Tibial nerve (tissue), 4 donors: ENCODE data around the gene HRH2. TPM values are rescaled to one million over a fixed set of nuclear protein-coding genes. Genes with fewer than 3 reads are reported as not detected.
A peak's percentile ranks its signal among the peaks of the same experiment; 100 is the strongest.

Experiments
- DNase-seq, 2 donors: peaks; one replicate each; pipeline ENCODE4 v3.0.0-alpha.2; 2019; ENCODE audit warnings: low spot score in 2 of 2
- H3K27ac ChIP-seq, 4 donors: fragments of 200-600 bp; sonication (generic) in 3 of 4; one replicate each; pipeline ENCODE4 v1.5.1; 2017 to 2019; ENCODE audit warnings: mild to moderate bottlenecking in 1 of 4
- H3K27me3 ChIP-seq, 2 donors: fragments of 200-600 bp; sonication (generic) in 1 of 2; one replicate each; pipeline versions ENCODE4 v1.5.1 to v1.6.0; 2017 to 2019
- H3K36me3 ChIP-seq, 3 donors: fragments of 200-600 bp; sonication (generic); one replicate each; pipeline ENCODE4 v1.5.1; 2018 to 2019
- H3K4me1 ChIP-seq, 4 donors: fragments of 200-600 bp; sonication (generic) in 3 of 4; one replicate each; pipeline ENCODE4 v1.5.1; 2017 to 2019
- H3K4me3 ChIP-seq, 4 donors: fragments of 200-600 bp; sonication (generic) in 3 of 4; one replicate each; pipeline ENCODE4 v1.5.1; 2017 to 2019; ENCODE audit warnings: mild to moderate bottlenecking in 1 of 4, moderate library complexity in 1 of 4
- H3K9me3 ChIP-seq, 4 donors: fragments of 200-600 bp; sonication (generic) in 3 of 4; one replicate each; pipeline ENCODE4 v1.5.1; 2017 to 2019
- EP300 ChIP-seq, 2 donors: sonication (generic); formaldehyde crosslinking; IDR thresholded peaks; one replicate each; pipeline ENCODE4 v1.6.1; 2017; ENCODE audit warnings: antibody characterized with exemption in 2 of 2, mild to moderate bottlenecking in 1 of 2
- POLR2A ChIP-seq, 2 donors: fragments of 450-650 bp; IDR thresholded peaks; one replicate each; pipeline ENCODE4 v1.6.1; 2017; ENCODE audit warnings: antibody characterized with exemption in 2 of 2, mild to moderate bottlenecking in 2 of 2, moderate library complexity in 2 of 2
- WGBS, 2 donors: methylation state at CpG; one replicate each; pipeline ENCODE4 v1.1.5; 2018; 5-methylcytosine and 5-hydroxymethylcytosine counted together
- total RNA-seq, 4 donors: library from RNA; depleted of rRNA; stranded (reverse); fragments of >200 nt; gene quantifications; one replicate each; pipeline ENCODE4 v1.1.0, GENCODE V29; 2016
- TF ChIP-seq, protein P1 (sequence below), 5 experiments: fragments of 200-600 bp in 3 of 5; fragments of 450-650 bp in 2 of 5; sonication (generic) in 3 of 5; IDR thresholded peaks; one replicate each; pipeline ENCODE4 v1.5.1; 2016 to 2019; ENCODE audit warnings: antibody characterized with exemption in 5 of 5, mild to moderate bottlenecking in 3 of 5, moderate library complexity in 2 of 5

HRH2 gene
- total RNA-seq, 4 donors from 2014 or later: 0.84 to 9.3 (median 3.4) TPM

DNA sequence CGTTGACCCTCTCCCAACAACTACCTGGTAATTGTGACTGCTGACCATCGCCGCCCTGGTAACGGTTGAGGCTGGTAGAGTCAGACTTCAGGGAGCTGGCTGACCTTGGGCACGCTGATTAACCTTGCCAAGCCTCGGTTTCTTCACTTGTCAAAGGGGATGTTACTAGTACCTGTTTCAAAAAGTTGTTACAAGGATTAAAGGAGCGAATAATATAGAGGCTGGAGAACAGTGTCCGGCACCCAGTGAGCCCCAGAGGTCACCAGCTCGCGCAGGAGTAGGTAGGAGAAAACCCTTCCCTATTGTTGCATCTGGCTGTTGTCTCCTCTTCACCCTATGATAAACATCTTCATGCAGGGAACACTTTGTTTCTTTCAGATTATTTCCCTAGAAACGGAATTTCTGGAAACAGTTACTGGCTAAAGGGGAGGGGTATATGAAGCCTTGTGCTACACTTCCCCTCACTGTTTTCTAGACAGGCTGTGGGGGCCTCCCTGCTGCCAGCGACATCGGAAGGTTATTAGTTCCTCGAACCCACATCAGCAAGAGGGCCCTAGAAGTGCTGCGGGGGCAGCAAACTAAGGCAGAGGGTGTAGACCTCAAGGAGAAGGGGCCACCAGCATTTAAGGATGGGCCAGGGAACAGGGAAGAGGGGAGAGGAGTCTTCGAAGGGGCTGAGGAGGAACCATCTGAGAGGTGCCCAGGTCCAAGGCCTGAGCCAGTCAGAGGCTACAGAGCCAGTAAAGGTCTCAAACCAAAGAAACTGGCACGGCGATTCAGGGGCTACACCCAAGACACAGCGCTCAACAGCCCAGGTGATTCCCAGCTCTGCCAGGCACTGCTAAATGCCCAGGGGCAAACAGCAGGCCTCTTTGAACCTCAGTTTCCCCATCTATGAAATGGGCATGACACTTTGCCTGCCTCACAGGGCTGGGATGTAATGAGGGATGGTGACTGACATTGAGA is 37.6 kb downstream of the HRH2 start:
- H3K27ac ChIP-seq: peak overlapping the region in 2 of 4 donors; percentile 9 to 46

DNA sequence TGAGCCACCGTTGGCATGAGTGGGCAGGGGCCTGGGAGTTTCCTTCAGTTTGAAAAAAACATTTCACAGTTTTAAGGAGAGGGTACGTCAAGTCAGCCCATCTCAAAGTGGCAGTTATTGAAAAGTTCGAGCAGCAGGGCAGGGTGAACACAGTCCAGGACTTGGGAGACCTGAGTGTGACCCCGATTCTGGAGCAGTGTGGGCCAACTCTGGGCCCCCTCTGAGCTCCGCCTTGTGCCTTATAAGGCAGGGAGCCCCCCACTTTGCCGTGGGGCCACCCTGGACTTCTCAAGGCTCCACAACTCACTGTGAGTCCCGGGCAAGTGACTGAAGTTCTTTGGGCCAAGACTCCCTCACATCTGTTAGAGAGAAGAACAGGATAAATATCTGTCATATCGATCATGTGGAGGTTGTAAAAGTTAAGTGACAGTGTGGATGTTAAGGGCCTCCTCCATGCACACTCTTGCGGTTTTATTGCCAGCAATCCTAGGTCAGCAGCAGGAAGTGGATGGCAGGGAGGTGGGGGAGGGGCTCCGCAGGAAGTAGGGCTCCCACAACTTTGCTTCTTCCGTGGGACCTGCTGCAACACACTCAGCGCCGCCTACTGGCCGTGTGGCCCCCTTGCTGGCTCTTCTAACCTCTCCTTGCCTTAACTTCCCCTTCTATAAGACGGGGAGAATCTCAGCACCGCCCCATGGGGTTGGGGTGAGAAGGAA is 38.4 kb downstream of the HRH2 start:
- DNase-seq: peak; percentile 39 to 49
- Histone ChIP-seq H3K27ac (peak overlapping the region in 2 of 4 donors; percentile 19 to 46), H3K4me1 (peaks cover 0 to 6% (median 2%) of the 10 kb centered on the region in 4 donors), H3K27me3 (no peaks in the 10 kb centered on the region), H3K9me3 (peaks cover 0 to 2% (median 0%) of the 10 kb centered on the region in 4 donors), H3K4me3 (no peak overlapping the region), H3K36me3 (no peaks in the 10 kb centered on the region)
- WGBS, 2 donors: 38 to 45% methylated on average over 16 of the region's 16 CpGs
- TF ChIP-seq EP300 (IDR thresholded peaks at IDR 0.05): peak; percentile 23 to 34
- no peak for TF ChIP-seq POLR2A (IDR thresholded peaks at IDR 0.05)
- TF ChIP-seq, protein P1, sequence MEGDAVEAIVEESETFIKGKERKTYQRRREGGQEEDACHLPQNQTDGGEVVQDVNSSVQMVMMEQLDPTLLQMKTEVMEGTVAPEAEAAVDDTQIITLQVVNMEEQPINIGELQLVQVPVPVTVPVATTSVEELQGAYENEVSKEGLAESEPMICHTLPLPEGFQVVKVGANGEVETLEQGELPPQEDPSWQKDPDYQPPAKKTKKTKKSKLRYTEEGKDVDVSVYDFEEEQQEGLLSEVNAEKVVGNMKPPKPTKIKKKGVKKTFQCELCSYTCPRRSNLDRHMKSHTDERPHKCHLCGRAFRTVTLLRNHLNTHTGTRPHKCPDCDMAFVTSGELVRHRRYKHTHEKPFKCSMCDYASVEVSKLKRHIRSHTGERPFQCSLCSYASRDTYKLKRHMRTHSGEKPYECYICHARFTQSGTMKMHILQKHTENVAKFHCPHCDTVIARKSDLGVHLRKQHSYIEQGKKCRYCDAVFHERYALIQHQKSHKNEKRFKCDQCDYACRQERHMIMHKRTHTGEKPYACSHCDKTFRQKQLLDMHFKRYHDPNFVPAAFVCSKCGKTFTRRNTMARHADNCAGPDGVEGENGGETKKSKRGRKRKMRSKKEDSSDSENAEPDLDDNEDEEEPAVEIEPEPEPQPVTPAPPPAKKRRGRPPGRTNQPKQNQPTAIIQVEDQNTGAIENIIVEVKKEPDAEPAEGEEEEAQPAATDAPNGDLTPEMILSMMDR (IDR thresholded peaks at IDR 0.05): peak; percentile 32 to 61 (median 49)

More for the DNA sequence above, 37.6 kb downstream of the HRH2 start:
- H3K36me3 ChIP-seq: no peaks in the 10 kb centered on the region
- TF ChIP-seq POLR2A (IDR thresholded peaks at IDR 0.05) (no peak), EP300 (IDR thresholded peaks at IDR 0.05) (peak in 1 of 2 donors; percentile 9)
- no peak overlapping the region for H3K4me3 ChIP-seq
- no peaks in the 10 kb centered on the region for H3K27me3 ChIP-seq
- H3K4me1 ChIP-seq: peaks cover 0 to 6% (median 2%) of the 10 kb centered on the region in 4 donors
- no peaks in the 10 kb centered on the region for H3K9me3 ChIP-seq
- DNase-seq: no peak
- WGBS, 2 donors: 75 to 83% methylated on average over 19 of the region's 19 CpGs

DNA sequence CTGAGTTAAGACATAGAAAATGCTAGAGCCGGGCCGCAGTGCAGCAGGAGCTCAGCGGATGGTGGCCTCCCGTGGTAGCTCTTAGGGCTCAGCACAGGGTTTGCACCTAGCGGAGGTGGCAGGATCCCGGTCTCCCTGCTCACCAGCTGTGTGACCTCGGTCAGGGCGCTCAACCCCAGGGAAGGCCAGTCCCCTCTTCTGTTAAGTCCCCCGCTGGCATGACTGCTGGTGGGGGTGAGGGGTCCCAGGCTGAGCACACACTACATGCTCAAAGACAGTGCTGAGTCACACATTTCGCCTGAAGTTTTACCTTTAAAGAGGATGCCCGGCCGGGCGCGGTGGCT is 39.0 kb downstream of the HRH2 start:
- H3K27me3 ChIP-seq: no peaks in the 10 kb centered on the region
- WGBS, 2 donors: 83 to 86% methylated on average over 14 of the region's 14 CpGs
- no peak for DNase-seq
- peaks cover 0 to 7% (median 0%) of the 10 kb centered on the region in 4 donors for H3K9me3 ChIP-seq
- H3K27ac ChIP-seq: no peak overlapping the region
- no peak overlapping the region for H3K4me3 ChIP-seq
- H3K4me1 ChIP-seq: peaks cover 0 to 6% (median 2%) of the 10 kb centered on the region in 4 donors
- H3K36me3 ChIP-seq: no peaks in the 10 kb centered on the region
- no peak for TF ChIP-seq POLR2A (IDR thresholded peaks at IDR 0.05)

DNA sequence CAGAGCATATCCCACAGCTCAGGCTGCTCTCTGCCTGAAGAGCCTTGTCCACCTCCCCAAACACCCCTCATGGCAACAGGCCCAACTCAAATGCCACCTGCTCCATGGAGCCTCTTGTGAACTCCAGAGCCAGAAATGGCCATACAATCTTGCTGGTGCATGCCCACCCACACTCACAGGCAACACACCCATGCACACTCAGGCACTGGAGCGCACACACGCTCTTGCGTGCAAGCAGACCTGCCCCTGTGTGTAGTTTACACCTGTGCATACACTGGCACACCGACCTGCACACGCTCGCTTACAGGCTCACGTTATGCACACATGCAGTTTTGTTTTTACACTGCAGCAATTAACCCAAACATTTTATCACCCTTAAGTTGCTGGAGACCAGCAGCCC is 40.0 kb downstream of the HRH2 start:
- Histone ChIP-seq H3K4me1 (peaks cover 0 to 4% (median 0%) of the 10 kb centered on the region in 4 donors), H3K4me3 (no peak overlapping the region), H3K27ac (no peak overlapping the region), H3K36me3 (no peaks in the 10 kb centered on the region), H3K27me3 (no peaks in the 10 kb centered on the region), H3K9me3 (peaks cover 0 to 11% (median 0%) of the 10 kb centered on the region in 4 donors)
- TF ChIP-seq, protein P1 (IDR thresholded peaks at IDR 0.05): no peak
- no peak for TF ChIP-seq EP300 (IDR thresholded peaks at IDR 0.05)
- no peak for TF ChIP-seq POLR2A (IDR thresholded peaks at IDR 0.05)
- WGBS, 2 donors: 84 to 91% methylated on average over 7 of the region's 7 CpGs
- DNase-seq: no peak

DNA sequence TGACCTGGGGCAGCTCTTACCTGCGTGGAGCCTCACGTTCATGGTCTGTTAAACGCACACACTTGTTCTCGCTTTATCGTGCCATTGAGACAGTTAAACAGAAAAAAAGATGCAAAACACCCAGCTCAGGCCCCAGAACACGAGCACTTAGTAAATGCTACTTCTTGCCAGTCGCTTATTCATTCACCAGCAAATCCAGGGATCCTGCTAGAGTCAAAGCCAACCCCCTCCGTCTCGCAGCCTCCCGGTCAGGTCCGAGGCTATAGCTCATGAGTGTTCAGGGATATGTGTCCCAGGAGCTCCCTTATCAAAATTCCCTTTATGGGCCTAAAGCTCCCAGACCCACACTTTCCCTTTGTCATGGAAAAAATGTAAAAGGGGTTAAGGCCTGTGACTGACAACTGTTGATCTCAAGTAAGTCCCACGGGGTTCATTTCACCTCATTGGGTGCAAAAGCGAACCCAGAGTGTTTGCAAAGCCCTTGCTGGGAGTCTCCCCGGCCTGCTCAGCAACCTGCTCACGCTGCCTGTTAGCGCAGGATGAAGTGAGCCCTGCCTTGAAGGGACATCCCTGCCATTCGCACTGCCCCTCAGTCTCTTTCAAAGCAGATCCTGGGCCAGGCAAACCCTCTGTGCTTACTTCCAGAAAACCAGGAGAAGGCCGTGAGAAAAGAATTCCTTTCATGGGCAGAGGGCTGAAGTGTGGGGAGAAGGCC is 40.7 kb downstream of the HRH2 start:
- WGBS, 2 donors: 57 to 63% methylated on average over 18 of the region's 18 CpGs

DNA sequence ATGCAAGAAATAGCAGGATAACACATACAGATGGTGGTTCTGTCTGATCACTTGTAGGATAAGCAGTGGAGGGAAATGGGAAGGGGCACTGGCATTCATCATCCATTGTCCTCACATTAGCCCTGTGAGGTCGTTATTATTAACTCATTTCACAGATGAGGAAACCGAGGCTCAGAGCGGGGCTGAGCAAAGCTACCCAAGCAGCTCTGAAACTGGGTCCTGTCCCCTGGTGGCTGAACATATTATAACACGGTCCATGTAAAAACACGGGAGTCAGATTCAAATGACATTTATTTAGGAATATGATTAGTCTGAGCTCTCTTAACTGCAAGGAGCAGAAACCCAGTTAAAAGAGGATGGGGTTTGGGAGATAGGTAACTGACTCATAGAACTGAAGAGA is 43.1 kb downstream of the HRH2 start:
- Histone ChIP-seq H3K9me3 (peaks cover 0 to 25% (median 2%) of the 10 kb centered on the region in 4 donors), H3K27me3 (no peaks in the 10 kb centered on the region), H3K27ac (no peak overlapping the region), H3K4me1 (no peaks in the 10 kb centered on the region), H3K36me3 (no peaks in the 10 kb centered on the region), H3K4me3 (no peak overlapping the region)
- 86 to 88% methylated on average over 5 of the region's 5 CpGs for WGBS, 2 donors
- no peak for TF ChIP-seq EP300 (IDR thresholded peaks at IDR 0.05)
- no peak for TF ChIP-seq POLR2A (IDR thresholded peaks at IDR 0.05)
- TF ChIP-seq, protein P1 (IDR thresholded peaks at IDR 0.05): no peak
- no peak for DNase-seq

More for the DNA sequence above, 40.7 kb downstream of the HRH2 start:
- TF ChIP-seq EP300 (IDR thresholded peaks at IDR 0.05): no peak
- H3K27ac ChIP-seq: no peak overlapping the region
- no peak overlapping the region for H3K4me3 ChIP-seq
- DNase-seq: no peak
- H3K9me3 ChIP-seq: peaks cover 0 to 18% (median 2%) of the 10 kb centered on the region in 4 donors
- H3K4me1 ChIP-seq: peaks cover 0 to 4% (median 0%) of the 10 kb centered on the region in 4 donors
- H3K27me3 ChIP-seq: no peaks in the 10 kb centered on the region
- no peaks in the 10 kb centered on the region for H3K36me3 ChIP-seq
